ENCODE results near the gene SLC2A1.

The SLC2A1 gene

GRCh38 chr1:42958488-42959319 is at the start of gene SLC2A1:
SLC2A1 (minus strand) TSS chr1:42958868; CDS start chr1:42958651, 217 bp downstream.
- DNase-seq (ENCODE audit: low read depth): peak; percentile 95

- DNase-seq (ENCODE audit: low read depth): no peak
Observed at GRCh38 chr1:43007377-43008114, 48.9 kb upstream of the SLC2A1 start.

- no peak for DNase-seq (ENCODE audit: low read depth)
Observed at GRCh38 chr1:43005460-43006361, 47.0 kb upstream of the SLC2A1 start.

- DNase-seq (ENCODE audit: low read depth): no peak
Observed at GRCh38 chr1:43004587-43005459, 46.2 kb upstream of the SLC2A1 start.

GRCh38 chr1:43002766-43003165 is 44.1 kb upstream of the SLC2A1 start:
- DNase-seq (ENCODE audit: low read depth): no peak

GRCh38 chr1:43002116-43002515 is 43.4 kb upstream of the SLC2A1 start:
- no peak for DNase-seq (ENCODE audit: low read depth)

- DNase-seq (ENCODE audit: low read depth): no peak
Observed at GRCh38 chr1:43001434-43001833, 42.8 kb upstream of the SLC2A1 start.

- no peak for DNase-seq (ENCODE audit: low read depth)
Observed at GRCh38 chr1:43000271-43000670, 41.6 kb upstream of the SLC2A1 start.

- no peak for DNase-seq (ENCODE audit: low read depth)
Observed at GRCh38 chr1:42999308-42999707, 40.6 kb upstream of the SLC2A1 start.

GRCh38 chr1:42998386-42998785 is 39.7 kb upstream of the SLC2A1 start:
- DNase-seq (ENCODE audit: low read depth): no peak

- no peak for DNase-seq (ENCODE audit: low read depth)
Observed at GRCh38 chr1:42996384-42996970, 37.8 kb upstream of the SLC2A1 start.

- DNase-seq (ENCODE audit: low read depth): no peak
Observed at GRCh38 chr1:42993502-42994136, 35.0 kb upstream of the SLC2A1 start.

GRCh38 chr1:42992054-42992571 is 33.4 kb upstream of the SLC2A1 start:
- no peak for DNase-seq (ENCODE audit: low read depth)

GRCh38 chr1:42990757-42991346 is 32.2 kb upstream of the SLC2A1 start:
- no peak for DNase-seq (ENCODE audit: low read depth)

GRCh38 chr1:42983693-42984092 is 25.0 kb upstream of the SLC2A1 start:
- no peak for DNase-seq (ENCODE audit: low read depth)

GRCh38 chr1:42983253-42983652 is 24.6 kb upstream of the SLC2A1 start:
- no peak for DNase-seq (ENCODE audit: low read depth)

- DNase-seq (ENCODE audit: low read depth): no peak
Observed at GRCh38 chr1:42982641-42983040, 24.0 kb upstream of the SLC2A1 start.

- no peak for DNase-seq (ENCODE audit: low read depth)
Observed at GRCh38 chr1:42981871-42982270, 23.2 kb upstream of the SLC2A1 start.

- no peak for DNase-seq (ENCODE audit: low read depth)
Observed at GRCh38 chr1:42981255-42981805, 22.7 kb upstream of the SLC2A1 start.

Measured in activated gamma-delta T cell treated with anti-CD3 and anti-CD28 coated beads, Interleukin-2, amount 50 U/mL, for 16 hours (primary cell).